Stimulated activated CD8-positive, alpha-beta memory T cell treated with anti-CD3 and anti-CD28 coated beads, Interleukin-2, amount 100 ng/mL, for 1 hour (primary cell): ENCODE measurements around the gene NSMF.
"Not testable (repeated sequence)": the region's sequence is repeated elsewhere in the genome, so short reads cannot be mapped to it uniquely, and the experiment has no call there.

Experiments
- DNase-seq, 2 donors: peaks; one replicate each; pipeline ENCODE4 v3.0.0-alpha.2; 2020; ENCODE audit warnings: low read depth in 2 of 2

Gene NSMF

DNA sequence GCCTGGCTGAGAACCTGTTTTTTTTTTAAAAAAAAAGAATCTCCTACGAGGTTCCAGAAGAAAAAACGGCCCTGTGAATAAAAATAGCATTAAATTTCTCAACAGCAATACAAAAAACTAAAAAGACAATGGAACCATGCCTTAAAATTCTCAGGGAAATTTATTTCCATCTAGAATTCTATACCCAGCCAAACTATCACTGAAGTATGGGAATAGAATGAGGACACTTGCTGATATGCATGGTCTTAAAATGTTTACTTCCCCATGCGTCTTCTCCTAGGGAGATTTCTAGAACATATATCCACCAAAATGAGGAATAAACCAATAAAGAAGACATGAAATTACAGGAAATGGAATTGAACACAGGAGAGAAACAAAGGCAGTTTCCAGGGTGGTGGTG is 16.5 kb upstream of the NSMF start:
- no peak for DNase-seq

DNA sequence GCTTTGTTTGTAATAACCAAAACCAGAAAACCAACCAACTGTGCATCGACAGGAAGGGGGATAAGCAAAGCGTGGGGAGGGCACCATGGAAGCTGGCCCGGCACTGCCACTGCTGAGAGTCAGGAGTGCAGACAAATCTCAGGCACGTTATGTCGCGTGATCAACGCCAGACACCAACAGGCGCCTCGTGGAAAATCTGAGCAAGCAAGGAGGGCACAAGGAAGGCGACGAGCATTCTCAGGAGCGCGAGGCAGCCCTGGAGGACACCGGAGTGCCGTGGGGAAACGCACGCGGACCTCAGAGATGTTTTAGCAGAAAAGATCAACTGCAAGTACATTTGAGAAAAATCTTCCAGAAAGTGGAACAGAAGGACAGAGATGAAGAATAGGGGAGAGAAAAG is 15.1 kb upstream of the NSMF start:
- DNase-seq = no peak

DNA sequence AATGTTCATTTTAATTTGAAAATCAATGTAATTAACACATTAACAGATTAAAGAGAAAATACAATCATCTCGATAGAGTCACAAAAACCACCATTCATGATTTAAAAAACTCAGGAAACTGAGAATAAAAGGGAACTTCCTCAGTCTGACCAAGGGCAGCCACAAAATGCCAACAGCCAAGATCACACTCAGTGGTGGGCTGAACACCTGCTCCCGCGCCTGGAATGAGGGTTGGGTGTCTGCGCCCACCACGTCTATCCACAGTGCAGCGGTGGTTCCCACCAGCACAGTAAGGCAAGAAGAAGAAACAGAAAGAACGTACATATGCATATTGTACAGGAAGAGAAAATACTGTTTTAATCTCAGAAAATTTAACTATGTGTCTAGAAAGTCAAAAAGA is 11.7 kb upstream of the NSMF start:
- no peak for DNase-seq

DNA sequence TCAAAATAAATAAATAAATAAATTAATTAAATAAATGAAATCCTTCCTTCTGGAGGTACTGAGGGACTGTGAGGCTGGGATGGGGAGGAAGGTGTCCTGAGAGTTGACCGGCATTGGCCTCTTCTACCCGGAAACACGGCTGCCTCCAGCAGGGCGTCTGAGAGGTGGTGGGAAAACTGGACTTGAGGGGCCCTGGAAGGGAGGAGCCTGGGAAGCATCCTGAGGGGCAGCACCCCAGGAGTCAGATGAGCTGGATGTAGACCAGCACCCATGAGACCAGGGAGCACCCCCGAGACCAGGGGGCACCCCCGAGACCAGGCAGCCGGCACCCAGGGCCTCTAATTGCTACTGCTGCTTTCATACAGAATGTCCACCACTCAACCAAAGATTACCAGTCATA is 8.8 kb upstream of the NSMF start:
- no peak for DNase-seq

DNA sequence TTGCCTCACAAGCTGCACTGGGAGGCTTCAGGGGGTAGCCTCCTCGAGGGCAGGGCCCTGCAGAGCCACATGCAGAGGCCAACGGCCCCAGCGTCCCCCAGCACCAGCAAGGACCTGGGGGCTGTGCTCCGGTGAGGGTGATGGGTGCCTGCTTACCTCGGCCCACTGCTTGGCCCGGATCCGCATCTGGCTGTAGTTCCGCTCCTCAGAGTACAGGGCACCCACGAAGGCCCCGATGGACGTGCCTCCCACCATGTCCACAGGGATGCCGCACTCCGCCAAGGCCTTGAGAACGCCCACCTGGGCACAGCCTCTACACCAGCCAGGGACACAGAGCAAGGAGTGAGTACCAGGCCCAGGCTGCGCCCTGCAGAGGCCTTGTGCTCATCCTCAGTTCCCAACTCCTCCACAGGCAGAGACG is 8.0 kb upstream of the NSMF start:
- DNase-seq = no peak

DNA sequence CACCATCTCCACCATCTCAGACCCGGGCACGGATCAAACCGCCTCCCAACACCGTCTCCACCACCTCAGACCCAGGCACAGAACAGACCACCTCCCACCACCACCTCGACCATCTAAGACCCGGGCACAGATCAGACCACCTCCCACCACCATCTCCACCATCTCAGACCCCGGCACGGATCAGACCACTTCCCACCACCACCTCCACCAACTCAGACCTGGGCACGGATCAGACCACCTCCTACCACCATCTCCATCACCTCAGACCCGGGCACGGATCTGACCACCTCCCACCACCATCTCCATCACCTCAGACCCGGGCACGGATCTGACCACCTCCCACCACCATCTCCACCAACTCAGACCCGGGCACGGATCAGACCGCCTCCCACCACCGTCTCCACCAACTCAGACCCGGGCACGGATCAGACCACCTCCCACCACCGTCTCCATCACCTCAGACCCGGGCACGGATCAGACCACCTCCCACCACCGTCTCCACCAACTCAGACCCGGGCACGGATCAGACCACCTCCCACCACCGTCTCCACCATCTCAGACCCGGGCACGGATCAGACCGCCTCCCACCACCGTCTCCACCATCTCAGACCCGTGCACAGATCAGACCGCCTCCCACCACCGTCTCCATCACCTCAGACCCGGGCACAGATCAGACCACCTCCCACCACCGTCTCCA is 7.4 kb upstream of the NSMF start:
- DNase-seq = not testable (repeated sequence)

DNA sequence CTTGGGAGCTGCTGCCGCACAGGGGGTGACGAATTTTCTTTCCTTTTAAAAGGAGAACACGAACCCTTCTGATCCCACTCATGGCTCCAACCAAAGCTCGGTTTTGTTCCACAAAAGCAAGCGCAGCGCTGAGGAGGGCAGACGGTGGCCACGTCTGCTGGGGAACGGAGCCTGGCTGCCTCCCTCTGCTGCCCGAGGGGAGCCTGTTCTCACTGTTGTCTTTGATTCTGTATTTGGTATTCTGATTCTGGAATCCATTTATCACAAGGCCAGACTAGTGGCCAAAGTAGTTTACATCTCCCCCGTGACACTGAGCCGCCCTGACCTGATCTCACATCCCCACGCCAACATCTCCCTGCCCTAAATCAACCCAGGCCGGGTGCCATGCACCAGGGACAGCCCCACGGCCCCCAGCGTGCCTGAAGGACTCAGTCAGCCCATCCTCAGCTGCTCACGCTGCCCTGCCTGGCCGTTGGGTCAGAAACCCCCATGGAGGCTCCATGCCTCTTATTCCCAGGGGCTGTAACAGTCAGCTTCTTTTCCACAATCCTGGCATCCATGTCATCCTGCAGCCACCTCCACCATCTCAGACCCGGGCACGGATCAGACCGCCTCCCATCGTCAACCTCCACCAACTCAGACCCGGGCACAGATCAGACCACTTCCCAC is 6.7 kb upstream of the NSMF start:
- no peak for DNase-seq

DNA sequence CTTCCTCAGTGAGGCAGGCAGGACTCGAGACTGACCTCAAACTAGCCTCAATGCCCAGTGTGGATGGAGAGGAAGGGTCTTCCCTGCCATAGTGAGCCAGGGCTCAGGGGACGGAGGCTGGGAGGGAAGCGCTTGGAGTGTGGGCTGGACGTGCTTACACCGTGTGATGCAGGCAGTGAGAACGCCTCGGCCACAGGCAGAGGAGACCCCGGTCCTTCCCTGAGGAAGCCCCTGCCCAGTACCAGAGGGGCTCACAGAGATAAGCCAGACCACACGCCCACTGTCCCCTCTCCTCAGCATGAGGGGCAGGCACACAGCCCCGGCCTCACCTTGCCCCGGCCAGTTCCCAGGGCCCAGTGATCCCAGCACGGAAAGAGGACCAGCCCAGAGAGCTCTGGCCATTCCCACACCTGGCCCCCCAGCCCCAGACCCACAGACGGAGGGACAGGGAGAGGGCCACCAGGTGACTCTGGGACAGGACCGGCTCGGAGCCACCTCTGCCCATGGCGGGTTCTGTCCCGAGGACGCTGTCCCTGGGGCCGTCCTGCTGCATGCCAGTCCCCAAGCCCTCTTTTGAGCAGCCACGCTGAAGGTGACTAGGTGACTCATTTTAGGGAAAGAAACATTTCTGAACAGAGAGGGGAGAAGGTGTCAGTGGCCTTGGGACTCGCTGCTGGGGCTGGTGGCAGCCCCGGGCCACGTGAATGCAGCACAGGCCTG is 6.0 kb upstream of the NSMF start:
- no peak for DNase-seq

DNA sequence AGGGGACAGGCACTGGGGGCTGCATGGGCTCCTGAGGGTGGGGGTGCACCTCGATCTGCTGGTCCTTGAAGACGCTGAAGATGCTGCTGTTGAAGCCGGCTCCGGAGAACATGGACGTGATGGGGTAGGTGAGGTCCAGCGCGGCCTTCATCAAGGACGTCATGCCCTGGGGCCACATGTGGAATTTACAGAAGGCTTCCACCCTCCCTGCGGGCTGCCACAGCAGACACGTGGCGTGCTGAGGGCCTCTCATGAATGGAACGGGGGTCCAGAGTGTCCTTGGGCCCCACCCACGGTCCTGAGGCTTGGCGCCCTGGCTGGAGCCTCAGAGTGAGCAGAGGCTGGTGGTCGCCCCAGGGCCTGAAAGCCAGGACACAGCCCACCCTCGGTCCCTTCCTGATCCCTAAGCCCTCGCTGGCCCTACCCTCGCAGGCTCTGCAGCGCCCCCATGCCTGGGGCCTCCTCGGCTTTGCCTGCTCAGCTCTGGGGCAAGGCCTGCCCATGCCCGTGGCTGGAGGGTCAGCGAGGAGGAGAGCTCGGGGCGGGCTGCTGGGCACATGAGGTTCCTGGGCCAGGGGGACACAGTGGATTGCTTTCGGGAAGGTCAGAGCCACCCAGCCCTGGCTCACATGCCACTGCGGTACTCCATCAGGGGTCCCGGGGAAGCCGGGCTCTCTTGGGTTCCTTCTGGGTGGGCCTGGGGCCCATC is 5.3 kb upstream of the NSMF start:
- DNase-seq = no peak

DNA sequence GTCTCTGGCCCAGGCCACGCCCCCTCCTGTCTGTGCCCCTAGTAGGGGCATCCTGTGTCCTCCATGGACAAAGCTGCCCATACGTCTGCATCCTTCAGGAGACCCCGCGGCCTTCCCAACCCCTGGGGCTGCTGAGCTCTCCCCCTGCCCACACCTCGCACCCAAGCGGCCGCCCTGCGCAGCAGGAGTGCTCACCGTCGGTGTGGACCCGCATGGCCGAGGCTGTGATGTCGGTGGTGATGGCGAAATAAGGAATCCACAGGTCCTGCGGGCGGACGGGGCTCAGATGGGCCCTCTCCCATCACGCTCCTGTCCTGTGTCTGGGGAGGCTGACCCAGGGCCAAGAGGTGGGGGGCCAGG is 4.8 kb upstream of the NSMF start:
- DNase-seq = no peak

DNA sequence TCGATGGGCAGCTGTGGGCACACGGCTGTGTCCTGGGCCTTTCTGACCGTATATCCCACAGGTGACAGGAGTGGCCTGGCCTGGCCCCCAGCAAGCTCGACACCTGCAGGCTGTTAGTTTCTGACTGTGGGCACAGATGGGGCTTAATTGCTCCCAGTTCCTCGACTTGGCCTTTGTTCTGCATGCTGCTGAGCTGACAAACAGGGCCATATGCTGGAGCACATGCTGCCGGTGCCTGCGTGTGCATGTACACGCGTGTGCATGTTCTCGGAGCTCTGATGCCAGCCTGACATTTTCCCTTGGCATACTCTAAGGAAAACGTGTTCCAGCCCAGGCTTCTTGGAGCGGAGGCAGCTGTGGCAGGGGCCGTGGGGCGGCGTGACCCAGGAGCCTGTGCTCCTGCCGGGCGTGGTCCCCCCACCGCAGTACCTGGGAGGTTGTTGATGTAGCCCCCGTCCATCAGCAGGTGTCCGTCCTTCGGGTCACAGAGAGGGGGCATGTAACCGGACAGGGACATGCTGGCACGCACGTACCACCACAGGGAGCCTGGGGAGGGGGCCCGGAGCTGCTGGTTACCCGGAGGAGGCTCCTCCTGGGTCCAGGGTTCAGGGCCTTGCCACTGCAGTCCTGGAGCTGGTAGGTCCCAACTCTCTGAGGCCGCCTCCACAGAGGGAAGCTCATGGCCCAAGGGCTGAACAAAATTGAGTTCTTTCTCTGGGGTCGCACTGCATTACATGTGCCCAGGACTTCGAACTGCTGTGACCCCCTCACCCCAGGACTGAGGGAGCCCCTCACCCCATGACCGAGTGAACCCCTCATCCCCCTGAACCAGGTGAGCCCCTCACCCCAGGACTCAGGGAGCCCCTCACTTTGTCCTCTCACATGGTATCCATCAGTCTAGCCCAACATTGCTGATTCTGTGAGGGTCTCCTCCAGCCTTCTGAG is 4.1 kb upstream of the NSMF start:
- DNase-seq = no peak

DNA sequence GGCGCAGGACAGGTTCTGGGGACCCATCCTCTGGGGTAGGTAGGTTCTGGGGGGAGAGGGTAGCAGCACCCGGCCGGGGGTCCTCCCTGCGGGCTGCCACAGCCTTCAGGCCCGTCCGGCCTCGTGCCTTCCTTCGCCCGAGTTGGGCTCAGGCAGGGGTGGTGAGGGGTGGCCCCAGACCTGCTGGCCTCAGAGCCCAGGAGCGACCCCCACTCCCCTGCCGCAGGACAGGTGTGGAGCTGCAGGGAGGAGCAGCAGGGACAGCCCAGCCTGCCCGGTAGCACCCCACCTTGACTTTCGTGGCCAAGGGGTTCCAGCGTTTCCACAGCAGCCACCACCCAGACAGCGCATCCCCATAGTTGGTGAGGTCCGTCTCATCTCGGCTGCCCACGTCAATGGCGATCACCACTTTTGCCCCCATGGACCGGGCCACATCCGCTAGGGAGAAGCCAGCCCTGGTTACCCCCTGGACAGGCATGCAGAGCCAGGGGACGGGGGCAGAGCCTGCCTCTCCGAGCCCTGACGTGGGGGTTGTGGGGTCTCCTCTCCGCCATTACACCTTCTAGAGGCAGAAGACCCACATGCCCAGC is 3.4 kb upstream of the NSMF start:
- DNase-seq = no peak

DNA sequence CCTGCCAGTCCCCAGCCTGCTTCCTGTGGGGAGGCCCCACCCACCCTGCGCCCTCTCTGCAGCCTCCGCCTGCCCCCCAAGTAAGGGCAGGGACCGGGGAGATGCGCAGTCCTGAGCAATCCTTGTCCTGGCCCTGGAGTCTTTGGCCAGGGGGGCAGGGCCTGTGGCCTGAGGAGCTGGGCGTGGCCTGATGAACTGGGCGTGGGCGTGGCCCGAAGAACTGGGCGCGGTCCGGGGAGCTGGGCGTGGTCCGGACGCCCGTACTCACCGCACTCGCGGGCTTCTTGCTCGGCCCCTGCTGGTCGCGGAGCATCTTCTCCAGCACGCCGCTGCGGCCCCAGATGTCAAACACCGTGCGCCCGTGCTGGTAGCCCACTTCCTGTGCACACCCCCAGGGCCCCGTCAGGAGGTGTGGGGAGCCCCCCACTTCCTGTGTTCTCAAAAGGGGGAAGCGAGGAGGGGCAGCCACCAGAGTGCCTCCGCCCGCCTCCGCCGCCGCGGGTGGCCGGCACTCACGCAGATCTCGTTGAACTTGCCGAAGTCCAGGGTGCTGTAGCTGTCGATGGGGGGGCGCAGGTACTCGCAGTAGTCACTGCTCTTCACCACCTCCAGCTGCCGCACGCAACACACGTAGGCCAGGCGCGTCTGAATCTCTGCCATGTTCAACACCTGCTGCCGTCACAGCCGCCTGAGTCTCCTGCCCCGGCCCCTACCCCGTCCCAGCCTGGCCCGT is 2.7 kb upstream of the NSMF start:
- DNase-seq = peak; percentile 66 to 71

DNA sequence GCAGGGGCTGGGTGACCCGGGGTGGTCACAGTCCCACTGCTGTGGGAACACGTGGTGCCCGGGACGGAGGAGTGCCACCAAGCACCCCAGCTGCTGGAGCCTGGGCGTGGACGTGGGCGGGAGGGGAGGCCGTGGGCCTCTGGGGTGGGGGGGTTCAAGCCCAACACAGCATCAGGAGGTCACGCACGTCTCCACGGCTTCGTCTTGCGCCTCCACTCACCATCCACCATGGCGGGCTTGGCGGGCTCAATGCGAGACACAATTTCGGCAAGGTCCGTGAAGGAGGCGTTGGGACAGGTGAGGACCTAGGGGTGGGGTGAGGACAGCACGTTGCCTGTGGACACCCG is 2.2 kb upstream of the NSMF start:
- no peak for DNase-seq

DNA sequence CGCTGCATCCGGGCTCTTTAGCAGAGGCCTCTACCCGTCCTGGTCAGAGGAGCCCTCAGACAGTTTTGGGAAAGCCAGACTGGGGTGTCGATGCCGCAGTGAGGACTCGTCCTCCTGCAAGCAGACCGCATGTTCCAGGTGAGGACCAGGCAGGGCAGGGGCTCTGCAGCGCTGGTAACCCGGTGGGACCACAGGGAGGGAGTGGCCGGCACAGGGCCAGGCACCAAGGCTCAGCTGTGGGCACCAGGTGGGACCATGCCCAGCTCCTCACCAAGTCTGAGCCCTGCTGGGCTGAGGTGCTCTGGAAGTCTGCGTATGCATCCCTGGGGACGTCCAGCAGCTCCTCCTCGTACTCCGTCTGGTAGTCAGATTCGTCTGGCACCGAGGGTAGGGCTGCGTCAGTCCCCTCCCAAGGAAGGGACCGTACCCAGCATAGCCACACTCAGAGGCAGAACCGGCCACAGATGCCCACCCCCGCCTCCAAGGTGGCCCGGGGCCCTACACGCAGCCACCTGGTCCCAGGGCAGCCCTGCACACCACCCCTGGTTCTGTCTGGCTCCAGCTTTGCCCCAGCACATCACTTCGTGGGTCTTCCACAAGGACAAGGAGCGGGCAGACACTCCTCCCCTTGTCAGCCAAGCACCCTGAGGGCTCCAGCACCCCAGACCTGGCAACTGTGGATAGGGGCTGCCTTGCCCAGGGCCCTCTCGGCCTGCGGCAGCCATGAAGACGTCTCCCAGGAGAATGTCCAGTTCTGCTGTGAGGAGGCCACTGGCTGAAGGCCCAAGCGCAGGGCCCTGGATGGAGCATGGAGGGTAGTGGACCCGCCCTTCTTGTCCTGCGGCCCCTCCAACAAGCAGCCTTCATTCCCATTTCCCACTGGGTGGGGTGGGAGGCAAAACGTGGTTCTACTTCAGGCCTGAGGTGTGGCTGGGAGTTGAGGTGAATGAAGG is 1.5 kb upstream of the NSMF start:
- no peak for DNase-seq

DNA sequence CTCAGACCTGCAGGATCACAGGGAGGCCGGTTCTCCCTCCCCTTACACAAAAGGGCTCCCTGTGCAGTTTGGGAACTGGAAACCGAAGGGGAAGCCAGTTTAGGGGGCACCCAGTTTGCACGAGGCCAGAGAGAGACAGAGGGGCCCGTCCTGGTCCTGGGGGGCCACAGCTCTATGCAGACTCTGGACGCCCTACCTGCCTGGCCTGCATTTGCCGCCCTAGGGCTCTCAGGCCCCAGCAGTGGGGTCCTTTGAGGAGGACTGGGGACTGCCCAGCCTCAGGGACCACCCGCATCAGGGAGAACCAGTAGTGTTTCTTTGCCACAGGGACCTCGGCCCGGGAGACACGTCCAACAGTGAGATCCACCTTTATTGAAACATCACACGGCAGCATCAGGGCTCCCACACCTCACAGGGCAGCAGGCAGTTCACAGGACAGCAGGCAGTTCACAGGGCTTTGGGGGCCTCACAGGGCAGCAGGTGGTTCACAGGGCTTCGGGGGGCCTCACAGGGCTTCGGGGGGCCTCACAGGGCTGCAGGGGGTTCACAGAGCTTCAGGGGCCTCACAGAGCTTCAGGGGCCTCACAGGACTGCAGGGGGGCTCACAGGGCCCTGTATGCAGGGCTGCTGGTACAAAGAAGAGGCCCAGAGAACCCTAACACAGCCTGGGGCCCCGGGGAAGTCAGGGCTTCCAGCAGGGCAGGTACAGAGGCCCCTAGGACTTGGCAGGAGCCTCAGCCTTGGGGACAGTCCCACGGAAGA is 648 bp upstream of the NSMF start:
- no peak for DNase-seq

DNA sequence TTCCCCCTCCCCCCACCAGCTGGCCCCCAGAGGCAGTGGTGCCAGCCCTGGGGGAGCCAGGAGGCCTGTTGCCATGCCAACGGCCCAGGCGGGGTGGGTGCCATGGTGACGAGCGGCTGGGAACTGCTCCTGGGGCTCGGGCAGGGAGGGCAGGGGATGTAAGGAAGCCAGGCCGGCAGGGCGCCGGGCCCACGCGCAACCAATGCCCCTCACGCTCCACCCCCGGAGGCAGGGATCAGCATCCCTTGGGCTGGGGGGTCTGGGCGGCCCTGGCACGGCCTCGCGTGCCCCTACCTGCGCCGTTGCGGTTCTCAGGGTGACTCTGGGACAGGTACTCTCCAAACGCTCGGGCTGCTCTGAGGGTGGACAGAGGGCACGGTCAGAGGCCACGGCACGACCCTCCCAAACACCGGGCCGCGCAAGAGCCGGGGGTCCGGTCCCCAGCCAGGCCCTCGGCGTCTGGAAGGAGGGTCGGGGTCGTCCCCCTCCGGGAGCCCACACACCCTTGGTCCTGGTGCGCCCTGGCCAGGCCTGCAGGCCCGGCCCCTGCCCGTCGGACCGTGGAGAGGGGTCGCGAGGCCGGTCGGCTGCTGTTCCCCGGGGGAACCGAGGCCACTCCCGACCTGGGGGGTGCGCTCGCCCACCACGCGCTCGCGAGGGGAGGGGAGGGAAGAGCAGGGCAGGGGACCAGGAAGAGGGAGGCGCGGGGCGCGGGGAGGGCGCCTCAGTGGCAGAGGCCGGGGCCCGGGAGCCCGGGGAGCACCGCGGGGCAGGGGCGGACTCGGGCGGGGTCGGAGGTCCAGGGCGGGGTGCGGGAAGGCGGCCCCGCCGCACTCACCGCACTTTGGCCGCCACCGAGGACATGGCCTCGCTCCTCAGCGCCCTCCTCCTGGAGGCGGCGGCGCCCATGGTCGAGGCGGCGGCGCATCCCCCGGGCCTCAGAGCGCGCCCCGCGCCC is 661 bp downstream of the NSMF start:
- DNase-seq = no peak
